Uterine smooth muscle cell (primary cell): Measurements from ENCODE around the gene SLC4A9. TPM values are rescaled to one million over a fixed set of nuclear protein-coding genes. Genes with fewer than 3 reads are reported as not detected.

Experiments
- total RNA-seq: library from RNA; depleted of rRNA; stranded (reverse); fragments of >200 nt; gene quantifications from 2 replicates; pipeline ENCODE4 v1.2.3, GENCODE V29; 2014

Gene SLC4A9
- total RNA-seq, result not detected in 2 replicates

GRCh38 chr5:140360101-140360500 lies at the start of gene SLC4A9:
Gene SLC4A9, plus strand, starts transcription at chr5:140360194. Its CDS starts 43 bp downstream, at chr5:140360237.

DNA sequence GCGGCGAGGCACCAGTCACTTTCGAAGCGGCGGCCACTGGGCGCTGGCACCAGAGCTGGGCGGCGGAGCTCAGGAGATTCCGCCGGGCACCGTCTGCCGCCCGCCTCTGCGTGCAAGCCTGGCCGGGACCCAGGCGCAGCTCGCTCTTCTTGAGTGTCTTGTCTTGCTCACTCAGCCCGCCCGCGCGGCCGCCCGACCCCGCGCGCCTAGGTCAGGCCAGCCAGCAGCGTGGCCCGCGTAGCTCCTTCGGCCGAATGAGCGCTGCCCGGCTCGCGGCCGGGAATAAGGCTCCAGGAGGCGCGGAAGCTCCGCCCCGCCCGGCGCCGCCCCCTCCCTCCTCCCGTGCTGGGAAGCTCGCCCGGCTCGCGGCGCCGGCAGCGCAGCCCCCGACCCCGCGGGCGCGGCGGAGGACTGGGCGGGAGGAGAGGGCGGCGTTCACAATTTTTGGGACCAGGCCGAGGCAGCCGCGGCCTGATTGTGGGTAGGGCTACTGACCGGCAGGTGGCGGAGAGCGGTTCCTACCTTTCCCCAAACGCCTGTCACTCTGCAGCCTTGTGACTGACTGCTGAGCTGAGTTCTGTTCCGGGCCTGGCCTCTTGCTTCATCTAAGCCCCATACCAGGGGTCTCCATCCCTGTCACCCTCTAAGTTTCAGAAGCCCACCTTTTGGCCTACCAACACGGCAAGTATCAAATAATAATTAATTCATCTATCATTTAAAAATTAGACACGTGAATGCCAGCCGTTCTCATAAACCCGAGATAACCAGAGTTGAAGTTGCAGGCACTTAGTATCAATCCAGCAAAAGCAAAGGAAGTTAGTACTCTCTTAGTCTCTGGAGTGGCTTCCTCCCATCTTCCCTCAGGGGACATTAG lies 13.4 kb upstream of the SLC4A9 start, which contains the start of gene HBEGF:
Gene HBEGF (minus strand): TSS at position 256 of the 874 bp plus-strand sequence. CDS start 275 bp downstream, outside the sequence.

GRCh38 chr5:140401362-140402257 lies 41.6 kb downstream of the SLC4A9 start, which contains the start of gene ANKHD1:
Gene ANKHD1, plus strand, starts transcription at chr5:140401833. Its CDS starts 135 bp downstream, at chr5:140401968.

Other genes with a start within 250 kb of the SLC4A9 start
- gene PURA, start 246.1 kb upstream of the SLC4A9 start, total RNA-seq, result 13.8 and 22.7 TPM in 2 replicates
- 8.2 and 15.2 TPM in 2 replicates for gene IGIP, start 234.3 kb upstream of the SLC4A9 start, total RNA-seq
- gene CYSTM1, start 185.0 kb upstream of the SLC4A9 start, total RNA-seq, result 9.1 and 20.1 TPM in 2 replicates
- gene PFDN1, start 57.1 kb upstream of the SLC4A9 start, total RNA-seq, result 44.2 and 75.5 TPM in 2 replicates
- gene HBEGF, start 13.6 kb upstream of the SLC4A9 start, total RNA-seq, result 6.0 and 12.4 TPM in 2 replicates
- 74.0 and 87.2 TPM in 2 replicates for gene ANKHD1, start 41.6 kb downstream of the SLC4A9 start, total RNA-seq
- 0.77 and 1.1 TPM in 2 replicates for gene EIF4EBP3, start 187.5 kb downstream of the SLC4A9 start, total RNA-seq
- 43.1 and 49.1 TPM in 2 replicates for gene SRA1, start 197.3 kb downstream of the SLC4A9 start, total RNA-seq
- gene APBB3, start 204.4 kb downstream of the SLC4A9 start, total RNA-seq, result 17.2 and 26.0 TPM in 2 replicates
- gene SLC35A4, start 204.6 kb downstream of the SLC4A9 start, total RNA-seq, result 15.0 and 21.6 TPM in 2 replicates